HG02870 (cell line): ENCODE results near the gene ZNF488.

Experiments used
- ATAC-seq: cut with Tn5 transposase; IDR thresholded peaks from one replicate; pipeline ENCODE4 v1.9.1; 2021; ENCODE audit warnings: mild to moderate bottlenecking, moderate library complexity; ENCODE audit not compliant: unreplicated experiment

ZNF488 gene

DNA sequence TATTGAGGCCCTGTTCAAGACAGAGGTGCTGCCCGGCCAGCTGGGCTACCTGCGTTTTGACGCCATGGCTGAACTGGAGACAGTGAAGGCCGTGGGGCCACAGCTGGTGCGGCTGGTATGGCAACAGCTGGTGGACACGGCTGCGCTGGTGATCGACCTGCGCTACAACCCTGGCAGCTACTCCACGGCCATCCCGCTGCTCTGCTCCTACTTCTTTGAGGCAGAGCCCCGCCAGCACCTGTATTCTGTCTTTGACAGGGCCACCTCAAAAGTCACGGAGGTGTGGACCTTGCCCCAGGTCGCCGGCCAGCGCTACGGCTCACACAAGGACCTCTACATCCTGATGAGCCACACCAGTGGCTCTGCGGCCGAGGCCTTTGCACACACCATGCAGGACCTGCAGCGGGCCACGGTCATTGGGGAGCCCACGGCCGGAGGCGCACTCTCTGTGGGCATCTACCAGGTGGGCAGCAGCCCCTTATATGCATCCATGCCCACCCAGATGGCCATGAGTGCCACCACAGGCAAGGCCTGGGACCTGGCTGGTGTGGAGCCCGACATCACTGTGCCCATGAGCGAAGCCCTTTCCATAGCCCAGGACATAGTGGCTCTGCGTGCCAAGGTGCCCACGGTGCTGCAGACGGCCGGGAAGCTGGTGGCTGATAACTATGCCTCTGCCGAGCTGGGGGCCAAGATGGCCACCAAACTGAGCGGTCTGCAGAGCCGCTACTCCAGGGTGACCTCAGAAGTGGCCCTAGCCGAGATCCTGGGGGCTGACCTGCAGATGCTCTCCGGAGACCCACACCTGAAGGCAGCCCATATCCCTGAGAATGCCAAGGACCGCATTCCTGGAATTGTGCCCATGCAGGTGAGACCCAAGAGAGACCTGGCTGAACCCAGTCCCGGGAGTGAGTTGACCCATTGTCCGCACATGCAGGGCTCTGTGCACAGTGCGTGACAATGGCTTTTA is 33.1 kb downstream of the ZNF488 start:
- no peak for ATAC-seq

- no peak for ATAC-seq
These were observed 34.1 kb downstream of the ZNF488 start for GRCh38 chr10:47349941-47350371.

- ATAC-seq, result no peak
These were observed 34.6 kb downstream of the ZNF488 start for GRCh38 chr10:47349516-47349915.

DNA sequence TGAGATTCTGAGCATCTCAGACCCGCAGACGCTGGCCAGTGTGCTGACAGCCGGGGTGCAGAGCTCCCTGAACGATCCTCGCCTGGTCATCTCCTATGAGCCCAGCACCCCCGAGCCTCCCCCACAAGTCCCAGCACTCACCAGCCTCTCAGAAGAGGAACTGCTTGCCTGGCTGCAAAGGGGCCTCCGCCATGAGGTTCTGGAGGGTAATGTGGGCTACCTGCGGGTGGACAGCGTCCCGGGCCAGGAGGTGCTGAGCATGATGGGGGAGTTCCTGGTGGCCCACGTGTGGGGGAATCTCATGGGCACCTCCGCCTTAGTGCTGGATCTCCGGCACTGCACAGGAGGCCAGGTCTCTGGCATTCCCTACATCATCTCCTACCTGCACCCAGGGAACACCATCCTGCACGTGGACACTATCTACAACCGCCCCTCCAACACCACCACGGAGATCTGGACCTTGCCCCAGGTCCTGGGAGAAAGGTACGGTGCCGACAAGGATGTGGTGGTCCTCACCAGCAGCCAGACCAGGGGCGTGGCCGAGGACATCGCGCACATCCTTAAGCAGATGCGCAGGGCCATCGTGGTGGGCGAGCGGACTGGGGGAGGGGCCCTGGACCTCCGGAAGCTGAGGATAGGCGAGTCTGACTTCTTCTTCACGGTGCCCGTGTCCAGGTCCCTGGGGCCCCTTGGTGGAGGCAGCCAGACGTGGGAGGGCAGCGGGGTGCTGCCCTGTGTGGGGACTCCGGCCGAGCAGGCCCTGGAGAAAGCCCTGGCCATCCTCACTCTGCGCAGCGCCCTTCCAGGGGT is 35.2 kb downstream of the ZNF488 start:
- ATAC-seq, result no peak

- no peak for ATAC-seq
These were observed 35.9 kb downstream of the ZNF488 start, which contains the start of gene RBP3 for GRCh38 chr10:47348138-47348651. Gene RBP3, plus strand, starts transcription at chr10:47348363. Its CDS starts 122 bp downstream, at chr10:47348485.

GRCh38 chr10:47347303-47347675 is 36.8 kb downstream of the ZNF488 start:
- no peak for ATAC-seq

DNA sequence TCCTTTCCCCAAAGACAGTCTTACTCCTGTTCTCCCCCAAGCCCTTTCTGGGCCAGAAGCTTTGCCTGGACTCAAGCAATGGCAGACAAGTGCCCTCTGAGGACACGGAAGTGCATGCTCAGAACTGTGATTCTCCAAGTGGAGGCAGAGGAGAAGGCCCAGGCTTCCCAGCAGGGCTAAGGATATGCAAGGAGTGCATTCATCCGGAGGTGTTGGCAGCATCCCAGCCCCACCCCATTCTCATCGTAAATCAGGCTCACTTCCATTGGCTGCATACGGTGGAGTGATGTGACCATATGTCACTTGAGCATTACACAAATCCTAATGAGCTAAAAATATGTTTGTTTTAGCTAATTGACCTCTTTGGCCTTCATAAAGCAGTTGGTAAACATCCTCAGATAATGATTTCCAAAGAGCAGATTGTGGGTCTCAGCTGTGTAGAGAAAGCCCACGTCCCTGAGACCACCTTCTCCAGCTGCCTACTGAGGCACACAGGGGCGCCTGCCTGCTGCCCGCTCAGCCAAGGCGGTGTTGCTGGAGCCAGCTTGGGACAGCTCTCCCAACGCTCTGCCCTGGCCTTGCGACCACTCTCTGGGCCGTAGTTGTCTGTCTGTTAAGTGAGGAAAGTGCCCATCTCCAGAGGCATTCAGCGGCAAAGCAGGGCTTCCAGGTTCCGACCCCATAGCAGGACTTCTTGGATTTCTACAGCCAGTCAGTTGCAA is 37.4 kb downstream of the ZNF488 start:
- no peak for ATAC-seq

GRCh38 chr10:47344996-47345870 is 38.9 kb downstream of the ZNF488 start:
- no peak for ATAC-seq

DNA sequence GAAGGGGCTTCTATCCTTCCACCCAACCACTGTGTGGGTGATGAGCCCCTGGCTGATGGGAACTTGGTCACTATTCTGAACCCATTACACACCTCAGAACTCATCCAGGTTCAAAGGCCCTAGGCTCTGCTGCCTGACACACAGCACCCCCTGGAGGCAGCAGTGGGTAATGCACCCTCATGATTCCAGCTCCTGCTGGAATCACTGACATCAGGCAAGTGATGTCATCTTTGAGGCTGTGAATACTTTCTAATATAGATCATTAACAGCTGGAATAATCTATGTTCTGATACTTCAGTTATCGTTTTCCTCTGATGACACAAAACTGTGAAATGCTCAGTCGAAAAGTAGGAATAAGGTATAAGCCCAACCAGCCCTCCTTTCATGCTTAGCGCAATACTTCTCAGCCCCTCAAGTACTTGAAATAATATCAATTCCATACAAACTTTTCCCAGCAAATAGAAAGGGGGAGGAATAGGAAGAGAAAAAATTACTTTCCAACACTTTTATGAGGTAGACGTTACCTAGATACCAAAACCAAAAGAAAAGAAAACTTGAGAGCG is 43.4 kb downstream of the ZNF488 start:
- ATAC-seq, result no peak

GRCh38 chr10:47339759-47340607 is 44.1 kb downstream of the ZNF488 start:
- no peak for ATAC-seq

DNA sequence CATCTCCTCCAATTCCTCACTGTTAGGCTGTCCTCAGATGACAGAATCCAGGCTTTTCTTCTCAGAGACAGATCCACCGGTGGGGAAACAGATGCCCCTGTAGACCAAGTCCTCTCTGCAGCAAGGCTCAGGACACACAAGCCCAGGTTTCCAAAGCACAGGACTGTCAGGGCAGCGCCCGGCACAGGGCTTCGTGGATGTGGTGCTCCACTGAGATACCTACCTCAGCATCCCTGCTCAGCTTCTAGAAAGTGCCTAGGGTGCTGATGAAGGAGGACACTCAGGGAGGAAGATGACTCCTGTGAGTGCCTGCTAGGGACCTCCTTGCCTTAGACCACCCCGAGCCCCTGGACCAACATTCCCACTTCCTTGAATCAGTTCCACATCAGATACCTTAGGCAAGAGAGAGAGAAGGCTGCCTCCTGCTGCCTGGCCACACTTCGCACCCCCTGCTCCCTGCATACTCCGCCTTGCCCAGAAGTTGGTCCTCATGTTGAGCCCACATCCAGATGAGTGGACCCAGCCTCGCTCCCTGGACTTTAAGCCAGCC is 44.8 kb downstream of the ZNF488 start:
- no peak for ATAC-seq

GRCh38 chr10:47337310-47337709 is 46.8 kb downstream of the ZNF488 start:
- no peak for ATAC-seq

DNA sequence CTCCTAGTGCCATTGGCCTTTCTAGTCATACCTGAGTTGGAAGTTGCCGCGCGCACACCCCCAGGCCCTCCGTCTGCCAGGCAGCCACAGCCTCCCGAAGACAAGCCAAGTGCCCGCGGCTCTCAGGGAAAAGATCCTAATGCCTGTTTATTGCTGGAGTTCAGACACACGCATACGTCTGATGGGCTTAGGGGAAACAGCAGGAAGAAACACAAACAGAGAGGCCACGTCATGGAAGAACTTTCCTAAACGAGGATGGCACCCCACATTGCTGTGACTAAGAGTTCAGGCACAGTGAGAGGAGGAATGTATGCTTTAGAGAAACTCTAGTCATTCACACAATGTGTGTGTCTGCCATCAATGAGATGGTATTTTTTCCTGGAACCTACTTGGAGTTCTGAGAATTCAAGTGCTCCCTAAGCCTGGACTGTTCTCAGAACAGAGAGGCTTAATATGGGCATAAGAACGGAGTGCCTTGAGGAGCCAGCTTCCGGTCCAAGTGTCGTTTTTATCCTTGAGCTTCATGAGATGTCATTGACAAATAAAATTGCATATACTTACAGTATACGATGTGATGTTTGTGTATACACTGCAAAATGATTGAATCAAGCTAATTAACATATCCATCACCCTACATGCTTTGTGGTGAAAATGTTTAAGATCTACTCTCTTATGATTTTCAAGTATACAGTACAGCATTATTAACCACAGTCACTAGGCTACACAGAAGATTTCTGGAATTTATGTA is 47.5 kb downstream of the ZNF488 start:
- no peak for ATAC-seq

DNA sequence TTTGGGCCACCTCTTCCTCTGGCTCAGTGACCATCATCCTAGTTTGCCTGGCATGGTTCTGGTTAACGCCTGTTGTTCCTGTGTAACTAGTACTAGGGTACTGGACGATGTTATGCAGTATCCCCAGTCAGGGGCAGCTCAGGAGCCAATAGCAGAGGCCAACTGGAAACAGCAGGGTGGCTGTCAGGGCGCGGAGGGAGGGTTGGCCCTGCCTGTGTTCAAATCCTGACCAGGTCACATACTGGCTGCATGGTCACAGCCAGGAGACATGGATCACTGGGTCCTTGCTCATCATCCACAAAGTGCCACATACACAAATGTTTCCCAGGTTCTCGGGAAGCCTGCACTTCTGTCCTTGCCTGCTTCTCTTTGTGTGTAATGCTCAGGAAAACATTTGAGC is 48.2 kb downstream of the ZNF488 start:
- no peak for ATAC-seq

- no peak for ATAC-seq
These were observed 49.4 kb downstream of the ZNF488 start for GRCh38 chr10:47334466-47335295.

GRCh38 chr10:47333532-47333931 is 50.6 kb downstream of the ZNF488 start:
- no peak for ATAC-seq

DNA sequence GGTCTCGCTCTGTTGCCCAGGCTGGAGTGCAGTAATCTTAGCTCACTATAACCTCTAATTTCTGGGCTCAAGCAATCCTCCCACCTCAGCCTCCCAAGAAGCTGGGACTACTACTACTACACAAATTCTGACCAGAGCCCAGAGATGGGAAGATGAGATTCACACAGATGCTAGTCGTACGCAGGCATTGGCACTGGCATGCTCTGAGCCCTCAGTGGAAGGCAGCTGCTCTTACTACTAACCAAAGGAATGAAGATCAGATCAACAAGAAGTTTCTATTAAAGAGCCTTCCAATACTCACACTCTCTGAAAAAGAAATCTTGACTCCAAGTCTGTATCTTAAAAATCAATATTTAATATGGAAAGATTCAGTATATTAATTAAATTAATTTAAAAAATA is 51.1 kb downstream of the ZNF488 start:
- ATAC-seq, result no peak
